B cell (primary cell): ENCODE measurements around the gene BRAP. TPM values are rescaled to one million over a fixed set of nuclear protein-coding genes. Genes with fewer than 3 reads are reported as not detected.

Experiments
- ATAC-seq: fragments of 200-7000 bp; cut with Tn5 transposase; one replicate; pipeline ENCODE4 v1.10.0; 2021; ENCODE audit warnings: low read depth, mild to moderate bottlenecking, moderate number of reproducible peaks, moderate library complexity
- CTCF ChIA-PET: fragments of 350-600 bp; sonication (Branson Sonifier 250); formaldehyde crosslinking; loops from one replicate; lab custom pipeline; 2021; ENCODE audit warnings: antibody characterized with exemption, inconsistent platforms; lab: Charles Lee
- POLR2A ChIA-PET: fragments of 350-600 bp; sonication (Branson Sonifier 250); formaldehyde crosslinking; loops from one replicate; lab custom pipeline; 2021; ENCODE audit warnings: antibody characterized with exemption; lab: Charles Lee
- DNase-seq: peaks from one replicate; pipeline ENCODE4 v3.0.0; 2013
- H2AFZ ChIP-seq: 2 replicates; pipeline ENCODE4 v1.6.1; 2012; ENCODE audit warnings: mild to moderate bottlenecking, low read depth, low read length; ENCODE audit not compliant: insufficient read depth, poor library complexity, severe bottlenecking
- H3K27ac ChIP-seq, 2 donors: 1 replicate in 1 of 2; 2 replicates in 1 of 2; pipeline ENCODE4 v1.5.1; 2012 to 2013; ENCODE audit warnings: low read length in 2 of 2, mild to moderate bottlenecking in 2 of 2, moderate library complexity in 1 of 2
- H3K27me3 ChIP-seq, 4 experiments: fragments of 200-600 bp in 1 of 4; sonication (generic) in 1 of 4; replicated peaks in 1 of 4; 1 replicate in 2 of 4; 2 replicates in 2 of 4; pipeline versions ENCODE4 v1.6.1 to v1.7.0; 2013 to 2016; ENCODE audit warnings: low read length in 3 of 4, mild to moderate bottlenecking in 2 of 4, mixed read lengths in 1 of 4, moderate library complexity in 1 of 4; ENCODE audit not compliant: insufficient read depth in 4 of 4, control insufficient read depth in 3 of 4; ENCODE audit errors: control extremely low read depth in 1 of 4
- H3K36me3 ChIP-seq, 2 experiments: replicated peaks in 1 of 2; 1 replicate in 1 of 2; 2 replicates in 1 of 2; pipeline versions ENCODE4 v1.6.1 to v1.7.1; 2013; ENCODE audit warnings: low read length in 1 of 2; ENCODE audit not compliant: insufficient read depth in 2 of 2, control insufficient read depth in 1 of 2; ENCODE audit errors: control extremely low read depth in 1 of 2, extremely low read depth in 1 of 2
- H3K4me1 ChIP-seq, 2 donors: fragments of 200-600 bp in 1 of 2; sonication (generic) in 1 of 2; 1 replicate in 1 of 2; 2 replicates in 1 of 2; pipeline versions ENCODE4 v1.5.1 to v1.6.1; 2013 to 2017; ENCODE audit warnings: low read length in 2 of 2; ENCODE audit not compliant: control insufficient read depth in 2 of 2, insufficient read depth in 2 of 2
- H3K4me2 ChIP-seq: replicated peaks from 2 replicates; pipeline ENCODE3; 2012; ENCODE audit warnings: mild to moderate bottlenecking, low read depth, low read length; ENCODE audit not compliant: poor library complexity, severe bottlenecking
- H3K4me3 ChIP-seq, 5 experiments: fragments of 200-600 bp in 1 of 5; sonication (generic) in 1 of 5; 1 replicate in 3 of 5; 2 replicates in 2 of 5; pipeline versions ENCODE4 v1.5.1 to v1.7.0; 2011 to 2016; ENCODE audit warnings: low read length in 4 of 5, mild to moderate bottlenecking in 4 of 5, low read depth in 2 of 5, control low read depth in 1 of 5, moderate library complexity in 1 of 5; ENCODE audit not compliant: insufficient read depth in 1 of 5; ENCODE audit errors: control extremely low read depth in 1 of 5, extremely low read depth in 1 of 5
- H3K79me2 ChIP-seq: fragments of 200-600 bp; sonication (generic); one replicate; pipeline ENCODE4 v1.6.0; 2016; ENCODE audit warnings: low read length; ENCODE audit not compliant: control insufficient read depth, insufficient read depth
- H3K9ac ChIP-seq: fragments of 200-600 bp; sonication (generic); 2 replicates; pipeline ENCODE4 v1.6.1; 2017; ENCODE audit warnings: mild to moderate bottlenecking, low read length, moderate library complexity
- H3K9me3 ChIP-seq, 3 donors: one replicate each; pipeline versions ENCODE4 v1.6.1 to v1.7.1; 2013; ENCODE audit warnings: low read length in 2 of 3; ENCODE audit not compliant: control insufficient read depth in 2 of 3, insufficient read depth in 1 of 3; ENCODE audit errors: control extremely low read depth in 1 of 3
- H4K20me1 ChIP-seq: 2 replicates; pipeline ENCODE4 v1.6.0; 2012; ENCODE audit warnings: mild to moderate bottlenecking, low read length; ENCODE audit not compliant: insufficient read depth, control insufficient read depth, poor library complexity, severe bottlenecking
- H3K27ac Mint-ChIP-seq: one replicate; pipeline ENCODE4 v1.8.0; 2021; ENCODE audit warnings: mixed read lengths
- H3K27me3 Mint-ChIP-seq: one replicate; pipeline ENCODE4 v1.8.0; 2021; ENCODE audit warnings: mixed read lengths
- H3K4me1 Mint-ChIP-seq: one replicate; pipeline ENCODE4 v1.8.0; 2021; ENCODE audit warnings: mixed read lengths
- H3K4me3 Mint-ChIP-seq: one replicate; pipeline ENCODE4 v1.8.0; 2021; ENCODE audit warnings: mixed read lengths
- H3K9me3 Mint-ChIP-seq: one replicate; pipeline ENCODE4 v1.8.0; 2022; ENCODE audit warnings: mixed read lengths; ENCODE audit not compliant: insufficient read depth
- EZH2 ChIP-seq: IDR thresholded peaks from 2 replicates; pipeline ENCODE4 v1.6.1; 2012; ENCODE audit warnings: borderline replicate concordance, low read depth, mild to moderate bottlenecking, moderate library complexity, low read length; ENCODE audit not compliant: insufficient read depth, poor library complexity, severe bottlenecking
- WGBS: methylation state at CpG from one replicate; pipeline ENCODE4 v1.1.5; 2013; ENCODE audit warnings: missing lambda C conversion rate; ENCODE audit not compliant: insufficient coverage; 5-methylcytosine and 5-hydroxymethylcytosine counted together
- intact Hi-C: fragments of 100-400 bp; cut with micrococcal nuclease; formaldehyde crosslinking; loops from one replicate; pipeline ENCODE4 v1.10.0; 2022
- polyA plus RNA-seq: library from polyadenylated mRNA; depleted of rRNA; stranded (reverse); fragments of >200 nt; gene quantifications from 2 replicates; pipeline ENCODE4 v1.2.3, GENCODE V29; 2012
- total RNA-seq, 2 donors: library from RNA; stranded (reverse); fragments of 120-200 nt in 1 of 2; gene quantifications; 1 replicate in 1 of 2; 2 replicates in 1 of 2; pipeline versions ENCODE4 v1.2.3 to v1.2.4, GENCODE V29; 2013 to 2022
- TF ChIP-seq, protein P1 (sequence below): fragments of 200-600 bp; IDR thresholded peaks from one replicate; pipeline ENCODE4 v1.8.0; 2022; ENCODE audit warnings: antibody characterized with exemption, mild to moderate bottlenecking

Gene BRAP
- total and polyA plus RNA-seq, 2 donors (not counting 1 experiment from before 2014, with no cell fraction given), result 10.4 to 25.7 TPM

GRCh38 chr12:111733340-111733915, 47.7 kb upstream of the BRAP start:
- DNase-seq, result no peak
- peaks cover 11% of the 10 kb centered on the region for H3K4me1 Mint-ChIP-seq
- H3K9ac ChIP-seq, result no peak overlapping the region
- H3K27me3 ChIP-seq, result no peaks in the 10 kb centered on the region
- no peaks in the 10 kb centered on the region for H3K27me3 Mint-ChIP-seq
- H3K9me3 Mint-ChIP-seq, result no peaks in the 10 kb centered on the region
- no peaks in the 10 kb centered on the region for H3K9me3 ChIP-seq
- no peak overlapping the region for H3K27ac Mint-ChIP-seq
- peaks cover 14 to 37% of the 10 kb centered on the region in 2 experiments for H3K36me3 ChIP-seq
- intact Hi-C loops, result no loop called here
- H3K4me1 ChIP-seq, result peaks cover 0 to 12% of the 10 kb centered on the region in 2 donors
- CTCF ChIA-PET, result interaction anchor here (1.2 kb wide), 1 partner anchor 19 kb away, joined by 3 read pairs; no protein-coding TSS in a partner anchor
- H3K4me2 ChIP-seq, result no peak overlapping the region
- H3K79me2 ChIP-seq, result no peaks in the 10 kb centered on the region
- POLR2A ChIA-PET, result no interaction called here
- 89% methylated on average over 7 of the region's 8 CpGs for WGBS
- H3K4me3 ChIP-seq, result no peak overlapping the region
- H3K27ac ChIP-seq, result no peak overlapping the region
- H4K20me1 ChIP-seq, result no peaks in the 10 kb centered on the region
- no peak overlapping the region for H2AFZ ChIP-seq
- no peak overlapping the region for H3K4me3 Mint-ChIP-seq
- TF ChIP-seq, protein P1, sequence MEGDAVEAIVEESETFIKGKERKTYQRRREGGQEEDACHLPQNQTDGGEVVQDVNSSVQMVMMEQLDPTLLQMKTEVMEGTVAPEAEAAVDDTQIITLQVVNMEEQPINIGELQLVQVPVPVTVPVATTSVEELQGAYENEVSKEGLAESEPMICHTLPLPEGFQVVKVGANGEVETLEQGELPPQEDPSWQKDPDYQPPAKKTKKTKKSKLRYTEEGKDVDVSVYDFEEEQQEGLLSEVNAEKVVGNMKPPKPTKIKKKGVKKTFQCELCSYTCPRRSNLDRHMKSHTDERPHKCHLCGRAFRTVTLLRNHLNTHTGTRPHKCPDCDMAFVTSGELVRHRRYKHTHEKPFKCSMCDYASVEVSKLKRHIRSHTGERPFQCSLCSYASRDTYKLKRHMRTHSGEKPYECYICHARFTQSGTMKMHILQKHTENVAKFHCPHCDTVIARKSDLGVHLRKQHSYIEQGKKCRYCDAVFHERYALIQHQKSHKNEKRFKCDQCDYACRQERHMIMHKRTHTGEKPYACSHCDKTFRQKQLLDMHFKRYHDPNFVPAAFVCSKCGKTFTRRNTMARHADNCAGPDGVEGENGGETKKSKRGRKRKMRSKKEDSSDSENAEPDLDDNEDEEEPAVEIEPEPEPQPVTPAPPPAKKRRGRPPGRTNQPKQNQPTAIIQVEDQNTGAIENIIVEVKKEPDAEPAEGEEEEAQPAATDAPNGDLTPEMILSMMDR, result no peak
- TF ChIP-seq EZH2, result no peak
- ATAC-seq, result no peak

DNA sequence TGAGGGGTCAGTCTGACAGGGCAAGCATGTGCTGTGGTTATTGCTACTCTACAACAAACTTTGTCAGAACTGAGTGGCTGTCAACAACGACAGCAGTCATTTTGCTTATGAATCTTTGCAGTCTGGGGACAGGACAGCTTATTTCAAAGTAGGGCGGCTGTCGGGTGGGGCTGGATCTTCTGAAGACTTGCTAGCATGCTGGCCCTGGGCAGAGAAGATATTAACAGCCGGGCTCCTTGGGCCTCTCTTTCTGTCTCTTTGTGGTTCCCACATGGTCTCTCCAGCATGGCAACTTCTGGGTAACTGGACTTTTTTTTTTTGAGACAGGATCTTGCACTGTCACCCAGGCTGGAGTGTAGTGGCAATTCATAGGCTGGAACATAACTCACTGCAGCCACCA, 47.0 kb upstream of the BRAP start:
- no peak for ATAC-seq
- H2AFZ ChIP-seq, result no peak overlapping the region
- no peak overlapping the region for H3K4me2 ChIP-seq
- H3K27me3 ChIP-seq, result no peaks in the 10 kb centered on the region
- H3K27ac Mint-ChIP-seq, result no peak overlapping the region
- no peak for TF ChIP-seq EZH2
- TF ChIP-seq, protein P1, result no peak
- H3K27ac ChIP-seq, result no peak overlapping the region
- H3K4me1 Mint-ChIP-seq, result peaks cover 11% of the 10 kb centered on the region
- no peaks in the 10 kb centered on the region for H3K9me3 Mint-ChIP-seq
- no peak overlapping the region for H3K4me3 ChIP-seq
- peaks cover 0 to 12% of the 10 kb centered on the region in 2 donors for H3K4me1 ChIP-seq
- H3K27me3 Mint-ChIP-seq, result no peaks in the 10 kb centered on the region
- ChIA-PET POLR2A (no interaction called here), CTCF (interaction anchor here (1.2 kb wide), 1 partner anchor 20 kb away, joined by 3 read pairs; no protein-coding TSS in a partner anchor)
- no peak for DNase-seq
- peaks cover 12 to 32% of the 10 kb centered on the region in 2 experiments for H3K36me3 ChIP-seq
- H3K9ac ChIP-seq, result no peak overlapping the region
- WGBS, result 98% methylated on average over 4 of the region's 4 CpGs
- no peak overlapping the region for H3K4me3 Mint-ChIP-seq
- no peaks in the 10 kb centered on the region for H3K9me3 ChIP-seq
- H4K20me1 ChIP-seq, result no peaks in the 10 kb centered on the region
- intact Hi-C loops, result no loop called here
- H3K79me2 ChIP-seq, result no peaks in the 10 kb centered on the region
